HepG2 (cell line): ENCODE results near the gene PRKRIP1. TPM values are rescaled to one million over a fixed set of nuclear protein-coding genes. Genes with fewer than 3 reads are reported as not detected.
A peak's percentile ranks its signal among the peaks of the same experiment; 100 is the strongest.

Experiments used
- ATAC-seq: fragments of 200-7000 bp; cut with Tn5 transposase; 3 replicates; pipeline ENCODE4 v1.9.1; 2020; ENCODE audit warnings: mild to moderate bottlenecking, moderate library complexity
- BruUV-seq: library from RNA; stranded (reverse); fragments of 400-500 nt; replicated peaks from 2 replicates; lab custom pipeline; 2021; lab: Mats Ljungman, UMichigan
- CTCF ChIA-PET: fragments of 300-600 bp; formaldehyde crosslinking; extraction: SDS; loops from one replicate; lab custom pipeline; 2021; ENCODE audit warnings: low total read pairs, inconsistent platforms, low intra/inter-chr PET ratio; lab: Yijun Ruan, JAX
- POLR2A ChIA-PET: fragments of 350-600 bp; sonication (Branson Sonifier 250); formaldehyde crosslinking; loops from one replicate; lab custom pipeline; 2020; ENCODE audit warnings: antibody characterized with exemption, inconsistent platforms; lab: Yijun Ruan, JAX
- DNase-seq: peaks from one replicate; pipeline ENCODE4 v3.0.0-alpha.2; 2015; ENCODE audit warnings: low spot score
- FAIRE-seq: peaks from 3 replicates; lab custom pipeline; 2011; peaks lifted over from hg19 to GRCh38; lab: Jason Lieb, UNC
- H2AFZ ChIP-seq: one replicate; pipeline ENCODE4 v1.6.1; 2011; ENCODE audit warnings: low read length, inconsistent platforms
- H3K27ac ChIP-seq: fragments of 300-600 bp; 3 replicates; pipeline ENCODE4 v1.8.0; 2011; ENCODE audit warnings: mixed run types, mild to moderate bottlenecking, mixed read lengths, low read length, inconsistent platforms; ENCODE audit not compliant: insufficient read depth; ENCODE audit errors: extremely low read length
- H3K27me3 ChIP-seq, 2 experiments: fragments of 200-600 bp in 1 of 2; 2 replicates in 1 of 2; 3 replicates in 1 of 2; pipeline versions ENCODE4 v1.6.0 to v1.8.0; 2011; ENCODE audit warnings: low read length in 2 of 2, mild to moderate bottlenecking in 2 of 2, moderate library complexity in 2 of 2, inconsistent platforms in 1 of 2; ENCODE audit not compliant: insufficient read depth in 2 of 2, control insufficient read depth in 1 of 2
- H3K36me3 ChIP-seq, 2 experiments: fragments of 200-600 bp in 1 of 2; replicated peaks in 1 of 2; 2 replicates in 1 of 2; 3 replicates in 1 of 2; pipeline versions ENCODE4 v1.5.1 to v1.8.0; 2011; ENCODE audit warnings: low read length in 2 of 2, inconsistent platforms in 1 of 2; ENCODE audit not compliant: insufficient read depth in 2 of 2, control insufficient read depth in 1 of 2
- H3K4me1 ChIP-seq: 2 replicates; pipeline ENCODE4 v1.5.1; 2012; ENCODE audit warnings: low read length, inconsistent platforms; ENCODE audit not compliant: insufficient read depth
- H3K4me2 ChIP-seq: 2 replicates; pipeline ENCODE4 v1.6.0; 2011; ENCODE audit warnings: low read depth, low read length, inconsistent platforms
- H3K4me3 ChIP-seq, 3 experiments: fragments of 200-600 bp in 1 of 3; sonication (generic), shearing (Covaris generic) in 1 of 3; replicated peaks in 1 of 3; 2 replicates each; pipeline ENCODE4 v1.5.1; 2011 to 2016; ENCODE audit warnings: low read length in 3 of 3, inconsistent platforms in 2 of 3, low read depth in 2 of 3, mild to moderate bottlenecking in 2 of 3, control low read depth in 1 of 3, mixed read lengths in 1 of 3; ENCODE audit not compliant: insufficient read depth in 1 of 3
- H3K79me2 ChIP-seq: one replicate; pipeline ENCODE4 v1.6.1; 2011; ENCODE audit warnings: low read length, inconsistent platforms; ENCODE audit not compliant: insufficient read depth
- H3K9ac ChIP-seq: 2 replicates; pipeline ENCODE4 v1.6.0; 2011; ENCODE audit warnings: mild to moderate bottlenecking, low read depth, low read length, inconsistent platforms; ENCODE audit not compliant: insufficient read depth
- H3K9me3 ChIP-seq: 2 replicates; pipeline ENCODE4 v1.5.1; 2012; ENCODE audit warnings: mild to moderate bottlenecking, low read length
- H4K20me1 ChIP-seq: 2 replicates; pipeline ENCODE4 v1.6.0; 2011; ENCODE audit warnings: inconsistent platforms, mild to moderate bottlenecking, low read length, moderate library complexity; ENCODE audit not compliant: insufficient read depth
- ARNT ChIP-seq: fragments of 450-650 bp; IDR thresholded peaks from 2 replicates; pipeline ENCODE4 v1.6.1; 2017
- FOSL1 ChIP-seq: sonication (generic); formaldehyde crosslinking; IDR thresholded peaks from 2 replicates; pipeline ENCODE4 v1.9.0; 2021; ENCODE audit warnings: missing genetic modification reagents, borderline replicate concordance
- FOXA3 ChIP-seq: IDR thresholded peaks from 2 replicates; pipeline ENCODE4 v1.6.1; 2016; ENCODE audit warnings: missing genetic modification reagents, missing compliant biosample characterization
- HNF1B ChIP-seq: sonication (generic); formaldehyde crosslinking; IDR thresholded peaks from 2 replicates; pipeline ENCODE4 v1.5.1; 2020; ENCODE audit warnings: mild to moderate bottlenecking, moderate library complexity, missing genetic modification reagents
- HNF4A ChIP-seq: sonication (generic); formaldehyde crosslinking; IDR thresholded peaks from 2 replicates; pipeline ENCODE4 v1.4.0; 2020; ENCODE audit warnings: missing genetic modification reagents
- IRF2 ChIP-seq: IDR thresholded peaks from 2 replicates; pipeline ENCODE4 v1.6.1; 2018; ENCODE audit warnings: missing genetic modification reagents, missing compliant biosample characterization
- NFIB ChIP-seq: sonication (generic); formaldehyde crosslinking; IDR thresholded peaks from 2 replicates; pipeline ENCODE4 v1.9.0; 2021; ENCODE audit warnings: missing genetic modification reagents, mild to moderate bottlenecking, borderline replicate concordance
- PLRG1 ChIP-seq: fragments of 450-650 bp; conservative IDR thresholded peaks from 2 replicates; pipeline ENCODE4 v1.6.1; 2016
- RARG ChIP-seq: sonication (generic); formaldehyde crosslinking; IDR thresholded peaks from 2 replicates; pipeline ENCODE4 v1.4.0; 2020; ENCODE audit warnings: low read depth, mild to moderate bottlenecking, missing genetic modification reagents
- ZNF12 ChIP-seq: sonication (generic); formaldehyde crosslinking; IDR thresholded peaks from 2 replicates; pipeline ENCODE4 v1.5.0; 2020; ENCODE audit warnings: missing genetic modification reagents
- ZNF337 ChIP-seq: sonication (generic); formaldehyde crosslinking; IDR thresholded peaks from 2 replicates; pipeline ENCODE4 v1.5.1; 2020; ENCODE audit warnings: missing genetic modification reagents, low read depth, mild to moderate bottlenecking, borderline replicate concordance
- ZNF576 ChIP-seq: sonication (generic); formaldehyde crosslinking; IDR thresholded peaks from 2 replicates; pipeline ENCODE4 v1.4.0; 2020; ENCODE audit warnings: mild to moderate bottlenecking, missing genetic modification reagents
- ZSCAN5A ChIP-seq: sonication (generic); formaldehyde crosslinking; IDR thresholded peaks from 2 replicates; pipeline ENCODE4 v1.8.0; 2022; ENCODE audit warnings: mild to moderate bottlenecking, missing genetic modification reagents, borderline replicate concordance
- WGBS: methylation state at CpG from one replicate; pipeline ENCODE4 v1.1.6; 2017; ENCODE audit warnings: low lambda C conversion rate; 5-methylcytosine and 5-hydroxymethylcytosine counted together
- in situ Hi-C: cut with HindIII; loops from 2 replicates; pipeline ENCODE4 v1.10.0; 2017; ENCODE audit warnings: low pct_unique_long_range_greater_than_20kb; ENCODE audit not compliant: extremely low pct_ligation_motif_present
- intact Hi-C: fragments of 100-400 bp; cut with micrococcal nuclease; formaldehyde crosslinking; loops from one replicate; pipeline ENCODE4 v1.10.0; 2022; ENCODE audit not compliant: unreplicated experiment
- polyA plus RNA-seq, 8 experiments: library from polyadenylated mRNA; depleted of rRNA in 3 of 8; stranded (reverse) in 7 of 8; unstranded in 1 of 8; fragments of >200 nt; fragmentation: Illumina TruSeq in 4 of 8; extraction: Trizol in 4 of 8; gene quantifications; 2 replicates each; pipeline versions ENCODE4 v1.2.1 to v1.2.3, GENCODE V29; 2011 to 2016; ENCODE audit warnings: low read depth in 4 of 8, missing spikeins in 1 of 8, mixed read lengths in 1 of 8; ENCODE audit not compliant: insufficient read depth in 1 of 8
- total RNA-seq, 5 experiments: library from RNA; depleted of rRNA; stranded (reverse); fragments of >200 nt; fragmentation: Illumina TruSeq; extraction: Trizol; gene quantifications; 2 replicates each; pipeline ENCODE4 v1.2.3, GENCODE V29; 2016; ENCODE audit warnings: low read depth in 1 of 5
- TF ChIP-seq, protein P1 (sequence below): sonication (generic); formaldehyde crosslinking; IDR thresholded peaks from 2 replicates; pipeline ENCODE4 v1.4.0; 2020; ENCODE audit warnings: missing genetic modification reagents, borderline replicate concordance
- TF ChIP-seq, protein P2 (sequence below): sonication (generic); formaldehyde crosslinking; IDR thresholded peaks from 2 replicates; pipeline ENCODE4 v1.8.0; 2022; ENCODE audit warnings: missing genetic modification reagents, mild to moderate bottlenecking, borderline replicate concordance

Gene PRKRIP1
- total and polyA plus RNA-seq, 2 of the 13 experiments (the other 11 are each of a cell fraction or from before 2014, with no cell fraction given): 13.2 to 16.8 TPM

- no peak overlapping the region for H2AFZ ChIP-seq
- H3K4me2 ChIP-seq: no peak overlapping the region
- no peak overlapping the region for H3K9ac ChIP-seq
- H3K9me3 ChIP-seq: no peaks in the 10 kb centered on the region
- no peak overlapping the region for H3K4me3 ChIP-seq
- in situ Hi-C loops (no loop called here), intact Hi-C loops (no loop called here)
- DNase-seq (peak; percentile 72), FAIRE-seq (no peak), ATAC-seq (peak; percentile 85)
- no peak overlapping the region for H3K27ac ChIP-seq
- no peaks in the 10 kb centered on the region for H3K27me3 ChIP-seq
- H4K20me1 ChIP-seq: no peaks in the 10 kb centered on the region
- H3K36me3 ChIP-seq: no peaks in the 10 kb centered on the region
- BruUV-seq: no TSS peak
- H3K79me2 ChIP-seq: no peaks in the 10 kb centered on the region
- POLR2A ChIA-PET: no interaction called here
- peaks cover 10% of the 10 kb centered on the region for H3K4me1 ChIP-seq
- CTCF ChIA-PET: no interaction called here
- WGBS: 80% methylated on average over 13 of the region's 17 CpGs
- TF ChIP-seq, protein P1, sequence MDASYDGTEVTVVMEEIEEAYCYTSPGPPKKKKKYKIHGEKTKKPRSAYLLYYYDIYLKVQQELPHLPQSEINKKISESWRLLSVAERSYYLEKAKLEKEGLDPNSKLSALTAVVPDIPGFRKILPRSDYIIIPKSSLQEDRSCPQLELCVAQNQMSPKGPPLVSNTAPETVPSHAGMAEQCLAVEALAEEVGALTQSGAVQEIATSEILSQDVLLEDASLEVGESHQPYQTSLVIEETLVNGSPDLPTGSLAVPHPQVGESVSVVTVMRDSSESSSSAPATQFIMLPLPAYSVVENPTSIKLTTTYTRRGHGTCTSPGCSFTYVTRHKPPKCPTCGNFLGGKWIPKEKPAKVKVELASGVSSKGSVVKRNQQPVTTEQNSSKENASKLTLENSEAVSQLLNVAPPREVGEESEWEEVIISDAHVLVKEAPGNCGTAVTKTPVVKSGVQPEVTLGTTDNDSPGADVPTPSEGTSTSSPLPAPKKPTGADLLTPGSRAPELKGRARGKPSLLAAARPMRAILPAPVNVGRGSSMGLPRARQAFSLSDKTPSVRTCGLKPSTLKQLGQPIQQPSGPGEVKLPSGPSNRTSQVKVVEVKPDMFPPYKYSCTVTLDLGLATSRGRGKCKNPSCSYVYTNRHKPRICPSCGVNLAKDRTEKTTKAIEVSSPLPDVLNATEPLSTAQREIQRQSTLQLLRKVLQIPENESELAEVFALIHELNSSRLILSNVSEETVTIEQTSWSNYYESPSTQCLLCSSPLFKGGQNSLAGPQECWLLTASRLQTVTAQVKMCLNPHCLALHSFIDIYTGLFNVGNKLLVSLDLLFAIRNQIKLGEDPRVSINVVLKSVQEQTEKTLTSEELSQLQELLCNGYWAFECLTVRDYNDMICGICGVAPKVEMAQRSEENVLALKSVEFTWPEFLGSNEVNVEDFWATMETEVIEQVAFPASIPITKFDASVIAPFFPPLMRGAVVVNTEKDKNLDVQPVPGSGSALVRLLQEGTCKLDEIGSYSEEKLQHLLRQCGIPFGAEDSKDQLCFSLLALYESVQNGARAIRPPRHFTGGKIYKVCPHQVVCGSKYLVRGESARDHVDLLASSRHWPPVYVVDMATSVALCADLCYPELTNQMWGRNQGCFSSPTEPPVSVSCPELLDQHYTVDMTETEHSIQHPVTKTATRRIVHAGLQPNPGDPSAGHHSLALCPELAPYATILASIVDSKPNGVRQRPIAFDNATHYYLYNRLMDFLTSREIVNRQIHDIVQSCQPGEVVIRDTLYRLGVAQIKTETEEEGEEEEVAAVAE (CRISPR knock-in tag): 0 out of 2 replicates have a peak, but pooled peaks have one; percentile 30
- no peak for TF ChIP-seq HNF1B (CRISPR knock-in tag)
- TF ChIP-seq HNF4A: no peak
- TF ChIP-seq PLRG1: no peak
- TF ChIP-seq ZNF12 (CRISPR knock-in tag): peak; percentile 94
- no peak for TF ChIP-seq ARNT
- TF ChIP-seq RARG (CRISPR knock-in tag): no peak
- TF ChIP-seq FOXA3 (CRISPR knock-in tag): 0 out of 2 replicates have a peak, but pooled peaks have one; percentile 16
- no peak for TF ChIP-seq IRF2
- no peak for TF ChIP-seq ZNF337 (CRISPR knock-in tag)
- no peak for TF ChIP-seq ZNF576 (CRISPR knock-in tag)
- TF ChIP-seq, protein P2, sequence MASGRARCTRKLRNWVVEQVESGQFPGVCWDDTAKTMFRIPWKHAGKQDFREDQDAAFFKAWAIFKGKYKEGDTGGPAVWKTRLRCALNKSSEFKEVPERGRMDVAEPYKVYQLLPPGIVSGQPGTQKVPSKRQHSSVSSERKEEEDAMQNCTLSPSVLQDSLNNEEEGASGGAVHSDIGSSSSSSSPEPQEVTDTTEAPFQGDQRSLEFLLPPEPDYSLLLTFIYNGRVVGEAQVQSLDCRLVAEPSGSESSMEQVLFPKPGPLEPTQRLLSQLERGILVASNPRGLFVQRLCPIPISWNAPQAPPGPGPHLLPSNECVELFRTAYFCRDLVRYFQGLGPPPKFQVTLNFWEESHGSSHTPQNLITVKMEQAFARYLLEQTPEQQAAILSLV (CRISPR knock-in tag): no peak
- no peak for TF ChIP-seq FOSL1
- TF ChIP-seq NFIB (CRISPR knock-in tag): no peak
- no peak for TF ChIP-seq ZSCAN5A (CRISPR knock-in tag)
Observed at GRCh38 chr7:102439963-102440795, 44.0 kb downstream of the PRKRIP1 start.
